Right ventricle myocardium inferior (tissue), 1 donor: ENCODE measurements around the gene DECR2. TPM values are rescaled to one million over a fixed set of nuclear protein-coding genes. Genes with fewer than 3 reads are reported as not detected.
A peak's percentile ranks its signal among the peaks of the same experiment; 100 is the strongest.
"Not testable (repeated sequence)": the region's sequence is repeated elsewhere in the genome, so short reads cannot be mapped to it uniquely, and the experiment has no call there.

Experiments
- ATAC-seq: fragments of 200-7000 bp; cut with Tn5 transposase; one replicate; pipeline ENCODE4 v1.9.1; 2020; ENCODE audit warnings: mild to moderate bottlenecking, moderate library complexity
- DNase-seq: peaks from one replicate; pipeline ENCODE4 v3.0.0; 2021; ENCODE audit errors: missing footprints
- intact Hi-C: fragments of 100-400 bp; cut with DNase I; formaldehyde crosslinking; loops from one replicate; pipeline ENCODE4 v1.11.0; 2022
- long read RNA-seq: library from polyadenylated mRNA; unstranded; transcript quantifications from one replicate; pipeline ENCODE4 v2.0.0, GENCODE V29; 2021
- total RNA-seq: library from RNA; stranded (reverse); fragmentation: NEBNext Ultra II Directional; extraction: Animal tissue kit (Norgen Biotek cat#: 25700); gene quantifications from one replicate; pipeline ENCODE4 v1.2.1, GENCODE V29; 2021
- donor health status: DM: no; HTN: yes; CAD: no; lungs with severe emphysema.

DECR2 gene
- total RNA-seq = 10.6 TPM
- long read RNA-seq, transcript DECR2-201 (9 exons, 1,615 nt) = major isoform, 13 of 16 reads
- long read RNA-seq, partial matches to known transcripts = 1 of 16 reads
- long read RNA-seq, other reads (novel, unspliced or antisense) = 2 of 16 reads

- ATAC-seq = peak; percentile 92
- intact Hi-C loops = loop anchor here (2.0 kb wide), 1 partner anchor 23 kb away; the partner anchor contains the start of gene RAB11FIP3
- DNase-seq = peak; percentile 99
Measured at GRCh38 chr16:401468-402348, at the start of gene DECR2. DECR2 (plus strand) TSS chr16:401885; CDS start chr16:401964, 79 bp downstream.

GRCh38 chr16:352547-353403 is 48.9 kb upstream of the DECR2 start, which contains the start of gene AXIN1:
AXIN1 (minus strand) TSS chr16:352723; CDS start chr16:347025, 5,698 bp downstream.
- intact Hi-C loops = loop anchor here (5.0 kb wide), 1 partner anchor 125 kb away; the partner anchor contains the start of gene LUC7L
- ATAC-seq (peak; percentile 94), DNase-seq (peak; percentile 100)

GRCh38 chr16:353404-354290 is 48.0 kb upstream of the DECR2 start:
- DNase-seq = peak; percentile 74
- intact Hi-C loops = loop anchor here (5.0 kb wide), 1 partner anchor 126 kb away; the partner anchor contains the start of gene LUC7L
- ATAC-seq = no peak

- DNase-seq = peak; percentile 62
- intact Hi-C loops = loop anchor here (5.0 kb wide), 1 partner anchor 127 kb away; the partner anchor contains the start of gene LUC7L
- no peak for ATAC-seq
Measured at GRCh38 chr16:354291-354881, 47.3 kb upstream of the DECR2 start.

- DNase-seq = peak; percentile 33
- intact Hi-C loops = loop anchor here (5.0 kb wide), 1 partner anchor 128 kb away; the partner anchor contains the start of gene LUC7L
- ATAC-seq = no peak
Measured at GRCh38 chr16:354971-355461, 46.7 kb upstream of the DECR2 start.

GRCh38 chr16:356741-357140 is 44.9 kb upstream of the DECR2 start:
- no peak for DNase-seq
- no peak for ATAC-seq
- intact Hi-C loops = no loop called here

GRCh38 chr16:359067-359763 is 42.5 kb upstream of the DECR2 start:
- ATAC-seq = no peak
- DNase-seq = no peak
- intact Hi-C loops = no loop called here

- no peak for ATAC-seq
- intact Hi-C loops = no loop called here
- DNase-seq = no peak
Measured at GRCh38 chr16:359871-360697, 41.6 kb upstream of the DECR2 start.

GRCh38 chr16:360698-361336 is 40.9 kb upstream of the DECR2 start:
- intact Hi-C loops = no loop called here
- no peak for ATAC-seq
- DNase-seq = no peak

- ATAC-seq = no peak
- DNase-seq = no peak
- intact Hi-C loops = no loop called here
Measured at GRCh38 chr16:361341-361871, 40.3 kb upstream of the DECR2 start.

- intact Hi-C loops = loop anchor here (2.0 kb wide), 1 partner anchor 255 kb away; no protein-coding TSS in a partner anchor
- ATAC-seq (peak; percentile 77), DNase-seq (peak; percentile 83)
Measured at GRCh38 chr16:361872-362701, 39.6 kb upstream of the DECR2 start.

- not testable (repeated sequence) for DNase-seq, ATAC-seq
- intact Hi-C loops = loop anchor here (2.0 kb wide), 1 partner anchor 256 kb away; no protein-coding TSS in a partner anchor
Measured at GRCh38 chr16:362702-362999, 39.0 kb upstream of the DECR2 start.

GRCh38 chr16:363110-363765 is 38.4 kb upstream of the DECR2 start:
- intact Hi-C loops = loop anchor here (2.0 kb wide), 1 partner anchor 256 kb away; no protein-coding TSS in a partner anchor
- DNase-seq (no peak), ATAC-seq (no peak)
